HepG2 (cell line): Measurements from ENCODE around the gene C6orf62. TPM values are rescaled to one million over a fixed set of nuclear protein-coding genes. Genes with fewer than 3 reads are reported as not detected.

ENCODE experiments used
- ATRX ChIP-seq: sonication (generic); formaldehyde crosslinking; IDR thresholded peaks from 2 replicates; pipeline ENCODE4 v1.4.0; 2020; ENCODE audit warnings: missing genetic modification reagents, borderline replicate concordance
- DNMT3B ChIP-seq: conservative IDR thresholded peaks from 2 replicates; pipeline ENCODE4 v1.6.1; 2016; ENCODE audit warnings: missing biosample characterization, control low read depth
- MYPOP ChIP-seq: sonication (generic); formaldehyde crosslinking; IDR thresholded peaks from 2 replicates; pipeline ENCODE4 v1.8.1; 2023; ENCODE audit warnings: mild to moderate bottlenecking, moderate library complexity, missing genetic modification reagents
- NCOA2 ChIP-seq: sonication (generic); formaldehyde crosslinking; IDR thresholded peaks from 2 replicates; pipeline ENCODE4 v1.8.0; 2022; ENCODE audit warnings: inconsistent platforms
- PAXIP1 ChIP-seq: sonication (generic); formaldehyde crosslinking; conservative IDR thresholded peaks from 2 replicates; pipeline ENCODE4 v1.4.0; 2020; ENCODE audit warnings: mild to moderate bottlenecking, missing genetic modification reagents, moderate library complexity
- PHF21A ChIP-seq: sonication (generic); formaldehyde crosslinking; IDR thresholded peaks from 2 replicates; pipeline ENCODE4 v1.5.0; 2020; ENCODE audit warnings: mild to moderate bottlenecking, missing genetic modification reagents
- RARG ChIP-seq: sonication (generic); formaldehyde crosslinking; IDR thresholded peaks from 2 replicates; pipeline ENCODE4 v1.4.0; 2020; ENCODE audit warnings: low read depth, mild to moderate bottlenecking, missing genetic modification reagents
- REL ChIP-seq: sonication (generic); formaldehyde crosslinking; conservative IDR thresholded peaks from 2 replicates; pipeline ENCODE4 v1.8.0; 2022; ENCODE audit warnings: mild to moderate bottlenecking, missing genetic modification reagents, moderate library complexity
- SATB2 ChIP-seq: sonication (generic); formaldehyde crosslinking; IDR thresholded peaks from 2 replicates; pipeline ENCODE4 v1.5.0; 2020; ENCODE audit warnings: missing genetic modification reagents
- SSRP1 ChIP-seq: IDR thresholded peaks from 2 replicates; pipeline ENCODE4 v1.6.1; 2016; ENCODE audit warnings: control low read depth
- TAF1 ChIP-seq: sonication (generic); formaldehyde crosslinking; IDR thresholded peaks from 2 replicates; pipeline ENCODE4 v1.4.0; 2020; ENCODE audit warnings: missing genetic modification reagents
- ZFY ChIP-seq: sonication (generic); formaldehyde crosslinking; IDR thresholded peaks from 2 replicates; pipeline ENCODE4 v1.4.0; 2020; ENCODE audit warnings: missing genetic modification reagents
- ZNF367 ChIP-seq: sonication (generic); formaldehyde crosslinking; IDR thresholded peaks from 2 replicates; pipeline ENCODE4 v1.4.0; 2020; ENCODE audit warnings: missing genetic modification reagents, borderline replicate concordance
- ZNF547 ChIP-seq: sonication (generic); formaldehyde crosslinking; IDR thresholded peaks from 2 replicates; pipeline ENCODE4 v1.5.1; 2020; ENCODE audit warnings: mild to moderate bottlenecking, missing genetic modification reagents
- ZNF737 ChIP-seq: sonication (generic); formaldehyde crosslinking; IDR thresholded peaks from 2 replicates; pipeline ENCODE4 v1.5.0; 2020; ENCODE audit warnings: missing genetic modification reagents, mild to moderate bottlenecking, borderline replicate concordance
- ZSCAN9 ChIP-seq: IDR thresholded peaks from 2 replicates; pipeline ENCODE4 v1.6.1; 2016; ENCODE audit warnings: borderline replicate concordance
- polyA plus RNA-seq, 8 experiments: library from polyadenylated mRNA; depleted of rRNA in 3 of 8; stranded (reverse) in 7 of 8; unstranded in 1 of 8; fragments of >200 nt; fragmentation: Illumina TruSeq in 4 of 8; extraction: Trizol in 4 of 8; gene quantifications; 2 replicates each; pipeline versions ENCODE4 v1.2.1 to v1.2.3, GENCODE V29; 2011 to 2016; ENCODE audit warnings: low read depth in 4 of 8, missing spikeins in 1 of 8, mixed read lengths in 1 of 8; ENCODE audit not compliant: insufficient read depth in 1 of 8
- total RNA-seq, 5 experiments: library from RNA; depleted of rRNA; stranded (reverse); fragments of >200 nt; fragmentation: Illumina TruSeq; extraction: Trizol; gene quantifications; 2 replicates each; pipeline ENCODE4 v1.2.3, GENCODE V29; 2016; ENCODE audit warnings: low read depth in 1 of 5
- TF ChIP-seq, protein P1 (sequence below): conservative IDR thresholded peaks from 2 replicates; pipeline ENCODE4 v1.6.1; 2018; ENCODE audit warnings: missing genetic modification reagents
- TF ChIP-seq, protein P2 (sequence below): sonication (generic); formaldehyde crosslinking; IDR thresholded peaks from 2 replicates; pipeline ENCODE4 v1.4.0; 2020; ENCODE audit warnings: missing genetic modification reagents, borderline replicate concordance

C6orf62 gene
- total and polyA plus RNA-seq, 2 of the 13 experiments (the other 11 are each of a cell fraction or from before 2014, with no cell fraction given), result 54.8 to 90.4 TPM

- peak; percentile 88 for TF ChIP-seq TAF1 (CRISPR knock-in tag)
- TF ChIP-seq MYPOP (CRISPR knock-in tag), result peak; percentile 34; the same call in 1 of the 2 replicates
- TF ChIP-seq ZNF367 (CRISPR knock-in tag), result peak; percentile 96
- peak; percentile 82; the same call in 1 of the 2 replicates for TF ChIP-seq ZSCAN9 (CRISPR knock-in tag)
- TF ChIP-seq, protein P1, sequence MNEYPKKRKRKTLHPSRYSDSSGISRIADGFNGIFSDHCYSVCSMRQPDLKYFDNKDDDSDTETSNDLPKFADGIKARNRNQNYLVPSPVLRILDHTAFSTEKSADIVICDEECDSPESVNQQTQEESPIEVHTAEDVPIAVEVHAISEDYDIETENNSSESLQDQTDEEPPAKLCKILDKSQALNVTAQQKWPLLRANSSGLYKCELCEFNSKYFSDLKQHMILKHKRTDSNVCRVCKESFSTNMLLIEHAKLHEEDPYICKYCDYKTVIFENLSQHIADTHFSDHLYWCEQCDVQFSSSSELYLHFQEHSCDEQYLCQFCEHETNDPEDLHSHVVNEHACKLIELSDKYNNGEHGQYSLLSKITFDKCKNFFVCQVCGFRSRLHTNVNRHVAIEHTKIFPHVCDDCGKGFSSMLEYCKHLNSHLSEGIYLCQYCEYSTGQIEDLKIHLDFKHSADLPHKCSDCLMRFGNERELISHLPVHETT (CRISPR knock-in tag), result peak; percentile 83
- TF ChIP-seq ZFY, result peak; percentile 43
- 0 out of 2 replicates have a peak, but pooled peaks have one; percentile 22 for TF ChIP-seq REL (CRISPR knock-in tag)
- TF ChIP-seq ZNF547, result no peak; the same call in 1 of the 2 replicates
- 0 out of 2 replicates have a peak, but pooled peaks have one; percentile 41 for TF ChIP-seq ATRX
- peak; percentile 45; the same call in 1 of the 2 replicates for TF ChIP-seq NCOA2 (CRISPR knock-in tag)
- TF ChIP-seq DNMT3B (CRISPR knock-in tag), result peak; percentile 48; the same call in 1 of the 2 replicates
- TF ChIP-seq, protein P2, sequence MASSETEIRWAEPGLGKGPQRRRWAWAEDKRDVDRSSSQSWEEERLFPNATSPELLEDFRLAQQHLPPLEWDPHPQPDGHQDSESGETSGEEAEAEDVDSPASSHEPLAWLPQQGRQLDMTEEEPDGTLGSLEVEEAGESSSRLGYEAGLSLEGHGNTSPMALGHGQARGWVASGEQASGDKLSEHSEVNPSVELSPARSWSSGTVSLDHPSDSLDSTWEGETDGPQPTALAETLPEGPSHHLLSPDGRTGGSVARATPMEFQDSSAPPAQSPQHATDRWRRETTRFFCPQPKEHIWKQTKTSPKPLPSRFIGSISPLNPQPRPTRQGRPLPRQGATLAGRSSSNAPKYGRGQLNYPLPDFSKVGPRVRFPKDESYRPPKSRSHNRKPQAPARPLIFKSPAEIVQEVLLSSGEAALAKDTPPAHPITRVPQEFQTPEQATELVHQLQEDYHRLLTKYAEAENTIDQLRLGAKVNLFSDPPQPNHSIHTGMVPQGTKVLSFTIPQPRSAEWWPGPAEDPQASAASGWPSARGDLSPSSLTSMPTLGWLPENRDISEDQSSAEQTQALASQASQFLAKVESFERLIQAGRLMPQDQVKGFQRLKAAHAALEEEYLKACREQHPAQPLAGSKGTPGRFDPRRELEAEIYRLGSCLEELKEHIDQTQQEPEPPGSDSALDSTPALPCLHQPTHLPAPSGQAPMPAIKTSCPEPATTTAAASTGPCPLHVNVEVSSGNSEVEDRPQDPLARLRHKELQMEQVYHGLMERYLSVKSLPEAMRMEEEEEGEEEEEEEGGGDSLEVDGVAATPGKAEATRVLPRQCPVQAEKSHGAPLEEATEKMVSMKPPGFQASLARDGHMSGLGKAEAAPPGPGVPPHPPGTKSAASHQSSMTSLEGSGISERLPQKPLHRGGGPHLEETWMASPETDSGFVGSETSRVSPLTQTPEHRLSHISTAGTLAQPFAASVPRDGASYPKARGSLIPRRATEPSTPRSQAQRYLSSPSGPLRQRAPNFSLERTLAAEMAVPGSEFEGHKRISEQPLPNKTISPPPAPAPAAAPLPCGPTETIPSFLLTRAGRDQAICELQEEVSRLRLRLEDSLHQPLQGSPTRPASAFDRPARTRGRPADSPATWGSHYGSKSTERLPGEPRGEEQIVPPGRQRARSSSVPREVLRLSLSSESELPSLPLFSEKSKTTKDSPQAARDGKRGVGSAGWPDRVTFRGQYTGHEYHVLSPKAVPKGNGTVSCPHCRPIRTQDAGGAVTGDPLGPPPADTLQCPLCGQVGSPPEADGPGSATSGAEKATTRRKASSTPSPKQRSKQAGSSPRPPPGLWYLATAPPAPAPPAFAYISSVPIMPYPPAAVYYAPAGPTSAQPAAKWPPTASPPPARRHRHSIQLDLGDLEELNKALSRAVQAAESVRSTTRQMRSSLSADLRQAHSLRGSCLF (CRISPR knock-in tag), result peak; percentile 75; the same call in 1 of the 2 replicates
- peak; percentile 94 for TF ChIP-seq PHF21A (CRISPR knock-in tag)
- 0 out of 2 replicates have a peak, but pooled peaks have one; percentile 35 for TF ChIP-seq SSRP1 (CRISPR knock-in tag)
- peak; percentile 53 for TF ChIP-seq PAXIP1
- TF ChIP-seq ZNF737, result peak; percentile 89; the same call in 1 of the 2 replicates
- peak; percentile 70; the same call in 1 of the 2 replicates for TF ChIP-seq SATB2 (CRISPR knock-in tag)
- no peak for TF ChIP-seq RARG (CRISPR knock-in tag)
Observed at GRCh38 chr6:24721461-24722215, 2.7 kb upstream of the C6orf62 start (continued).
